Activated CD8-positive, alpha-beta memory T cell treated with anti-CD3 and anti-CD28 coated beads, Interleukin-2, amount 50 U/mL, for 1 hour (primary cell): ENCODE data around the gene TMEM187.

Experiments
- DNase-seq: peaks from one replicate; pipeline ENCODE4 v3.0.0-alpha.2; 2020; ENCODE audit errors: extremely low read depth

Gene TMEM187, protein sequence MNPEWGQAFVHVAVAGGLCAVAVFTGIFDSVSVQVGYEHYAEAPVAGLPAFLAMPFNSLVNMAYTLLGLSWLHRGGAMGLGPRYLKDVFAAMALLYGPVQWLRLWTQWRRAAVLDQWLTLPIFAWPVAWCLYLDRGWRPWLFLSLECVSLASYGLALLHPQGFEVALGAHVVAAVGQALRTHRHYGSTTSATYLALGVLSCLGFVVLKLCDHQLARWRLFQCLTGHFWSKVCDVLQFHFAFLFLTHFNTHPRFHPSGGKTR

DNA sequence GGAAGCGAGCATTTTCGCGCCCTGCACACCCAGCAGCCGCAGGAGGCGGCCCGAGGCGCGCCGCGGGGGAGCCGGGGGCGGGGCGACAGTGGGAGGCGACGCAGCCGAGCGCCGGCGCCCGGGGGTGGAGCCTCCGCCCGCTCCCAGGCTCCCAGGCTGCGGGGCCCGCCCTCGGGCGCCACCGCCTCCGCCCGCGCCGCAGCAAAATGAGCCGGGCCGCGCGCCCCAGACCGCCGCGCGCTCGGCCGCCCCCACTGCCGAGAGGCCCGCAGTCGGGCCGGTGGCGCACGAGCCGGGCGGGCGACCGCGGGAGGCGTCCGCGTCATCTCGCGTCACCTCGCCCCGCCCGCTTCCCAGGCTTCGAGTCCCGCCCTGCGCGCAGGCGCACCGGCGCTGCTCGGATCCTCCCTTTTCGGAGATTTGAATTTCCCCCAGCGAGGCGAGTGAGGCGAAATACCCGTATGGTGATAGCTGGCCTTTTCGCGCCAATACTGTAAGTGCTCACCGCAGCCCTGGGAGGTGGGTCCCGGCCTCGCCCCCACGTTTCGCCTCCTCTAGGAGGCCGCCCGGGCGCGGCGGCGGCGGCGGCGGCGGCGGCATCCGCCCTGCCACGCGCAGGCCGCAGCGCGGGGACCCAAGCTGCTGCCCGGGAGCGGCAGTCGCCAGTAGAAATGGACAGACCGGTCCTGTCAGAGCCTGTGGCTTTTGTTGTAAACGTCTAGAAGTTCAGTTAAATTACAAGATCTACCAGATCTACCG, at the start of gene TMEM187:
TSS of gene TMEM187 (plus strand) at position 387 of the 759 bp plus-strand sequence. CDS start 9,309 bp downstream, outside the sequence.
- DNase-seq: peak; percentile 65

DNA sequence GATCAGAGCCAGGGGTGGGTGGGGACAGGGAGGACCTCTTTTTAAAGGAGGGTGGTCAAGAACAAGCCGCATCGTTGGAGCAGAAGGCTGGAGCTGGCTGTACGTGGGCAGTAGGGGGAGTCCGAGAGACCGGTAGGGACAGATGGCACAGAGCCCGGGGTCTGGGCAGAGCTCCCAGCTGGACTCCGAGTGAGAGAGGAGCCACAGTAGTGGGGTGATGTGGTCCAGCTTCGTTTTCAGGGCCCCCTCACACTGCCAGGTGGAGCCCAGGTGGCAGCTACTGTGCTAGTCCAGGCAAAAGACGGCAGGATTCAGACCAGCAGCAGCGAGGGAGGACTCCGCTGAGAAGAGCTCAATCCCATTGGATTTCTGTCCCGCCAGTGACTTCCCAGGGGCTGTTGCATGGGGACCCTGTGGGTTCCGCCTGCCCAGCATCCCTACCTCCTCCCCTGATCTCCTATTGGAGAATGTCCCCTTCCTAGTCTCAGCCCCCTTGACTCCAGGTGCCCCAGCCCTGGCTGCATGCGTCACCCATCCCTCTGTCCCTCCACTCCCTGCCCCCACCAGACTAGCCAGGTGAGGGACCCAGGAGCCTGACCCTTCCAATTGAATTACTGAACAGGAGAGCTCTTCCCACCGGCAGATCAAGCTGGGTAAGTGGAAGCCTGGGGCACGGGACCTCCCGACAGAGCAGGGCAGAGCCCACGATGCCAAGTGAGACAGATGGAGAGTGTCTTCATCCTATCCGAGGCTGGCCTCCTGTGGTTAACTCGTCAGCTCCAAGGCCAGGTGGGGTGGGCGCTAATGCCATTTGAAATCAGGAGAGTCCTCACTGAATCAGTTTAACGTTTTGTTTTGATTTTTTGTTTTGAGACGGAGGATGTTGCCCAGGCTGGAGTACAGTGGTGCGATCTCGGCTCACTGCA, 49.4 kb upstream of the TMEM187 start:
- DNase-seq: no peak

- DNase-seq: no peak
These were observed 48.2 kb upstream of the TMEM187 start for GRCh38 chrX:153924149-153924861.

- no peak for DNase-seq
These were observed 47.2 kb upstream of the TMEM187 start for GRCh38 chrX:153925387-153925738.

DNA sequence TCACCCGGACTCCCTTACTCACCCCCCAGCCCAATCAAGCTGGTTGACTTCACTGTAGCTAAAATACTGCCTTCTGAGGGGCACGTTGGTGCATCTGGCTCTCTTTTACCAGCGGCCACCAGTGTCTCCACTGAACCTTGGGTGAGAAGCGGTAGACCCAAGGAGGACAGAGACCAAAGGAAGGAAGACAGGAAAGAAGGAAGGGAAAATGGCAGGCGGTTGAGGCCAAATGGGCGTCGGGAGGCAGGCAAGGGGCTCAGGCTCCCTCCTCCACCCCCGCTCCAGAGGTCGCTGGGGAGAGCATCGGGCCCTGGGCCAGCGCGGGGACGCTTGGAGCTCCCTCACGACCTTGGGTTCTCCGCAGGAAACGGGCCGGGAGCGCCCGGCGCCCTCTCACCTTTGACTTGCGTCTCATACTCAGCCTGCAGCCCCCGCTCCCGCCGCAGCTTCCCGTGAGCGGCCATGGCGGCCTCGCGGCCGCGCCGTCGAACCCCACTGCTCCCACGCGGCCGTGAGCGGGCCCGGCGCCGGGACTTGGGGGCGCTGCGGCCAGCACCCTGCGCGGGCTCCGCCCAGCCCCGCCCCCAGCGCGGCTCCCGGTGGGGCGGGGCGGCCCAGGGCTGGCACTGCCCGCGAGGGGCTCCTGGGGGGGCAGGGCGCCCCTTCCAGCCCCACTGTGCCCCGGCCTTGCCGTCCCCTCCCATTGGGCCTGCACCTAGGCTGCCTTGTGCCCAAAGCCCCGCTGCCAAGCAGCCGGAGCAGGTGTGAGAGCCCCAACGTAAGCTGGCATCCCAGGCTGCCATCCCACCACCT, 46.6 kb upstream of the TMEM187 start, which contains the start of gene ARHGAP4:
TSS of gene ARHGAP4 (minus strand) at position 526 of the 813 bp plus-strand sequence. CDS start at position 464, 62 bp downstream.
- no peak for DNase-seq

- DNase-seq: no peak
These were observed 46.0 kb upstream of the TMEM187 start for GRCh38 chrX:153926552-153926857.

DNA sequence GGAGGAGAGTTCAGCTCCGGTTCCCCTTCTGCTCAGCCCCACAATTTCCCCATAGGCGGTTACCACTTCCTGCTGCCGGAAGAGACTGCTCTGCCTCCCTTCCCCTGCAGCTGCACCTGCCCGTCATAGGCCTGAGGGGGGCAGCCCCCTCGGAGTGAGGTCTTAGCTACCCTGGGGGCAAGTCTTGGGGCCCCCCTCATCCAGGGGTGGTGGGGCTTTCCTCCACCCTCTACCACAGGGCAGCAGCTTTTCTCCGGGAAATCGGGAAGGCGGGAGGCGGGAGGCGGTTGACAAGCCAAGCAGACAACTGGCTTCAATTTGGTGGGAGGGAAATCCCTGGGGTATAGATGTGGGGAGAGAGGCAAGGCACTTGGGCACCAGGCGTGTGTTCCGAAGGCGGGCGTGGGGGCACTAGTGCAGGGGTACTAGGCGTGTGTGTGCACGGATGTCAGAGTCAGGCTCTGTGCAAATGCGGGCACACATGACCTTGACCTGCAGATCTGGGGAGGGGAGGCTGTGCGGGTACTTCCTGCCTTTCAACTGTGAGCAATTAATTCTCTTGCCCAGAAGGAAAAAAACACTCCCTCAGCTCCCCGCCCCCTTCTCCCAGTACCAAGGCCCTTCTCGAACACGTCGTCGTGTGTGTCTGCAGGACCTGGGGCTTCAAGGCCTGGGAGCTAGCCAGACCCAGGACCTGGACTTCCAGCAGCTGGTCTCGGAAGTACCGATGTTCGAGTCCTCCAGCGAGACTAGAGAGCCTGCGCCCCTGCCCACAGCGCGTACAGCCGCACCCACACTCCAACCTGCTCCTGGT, 45.5 kb upstream of the TMEM187 start:
- peak; percentile 57 for DNase-seq

- DNase-seq: no peak
These were observed 45.0 kb upstream of the TMEM187 start for GRCh38 chrX:153927672-153927921.

DNA sequence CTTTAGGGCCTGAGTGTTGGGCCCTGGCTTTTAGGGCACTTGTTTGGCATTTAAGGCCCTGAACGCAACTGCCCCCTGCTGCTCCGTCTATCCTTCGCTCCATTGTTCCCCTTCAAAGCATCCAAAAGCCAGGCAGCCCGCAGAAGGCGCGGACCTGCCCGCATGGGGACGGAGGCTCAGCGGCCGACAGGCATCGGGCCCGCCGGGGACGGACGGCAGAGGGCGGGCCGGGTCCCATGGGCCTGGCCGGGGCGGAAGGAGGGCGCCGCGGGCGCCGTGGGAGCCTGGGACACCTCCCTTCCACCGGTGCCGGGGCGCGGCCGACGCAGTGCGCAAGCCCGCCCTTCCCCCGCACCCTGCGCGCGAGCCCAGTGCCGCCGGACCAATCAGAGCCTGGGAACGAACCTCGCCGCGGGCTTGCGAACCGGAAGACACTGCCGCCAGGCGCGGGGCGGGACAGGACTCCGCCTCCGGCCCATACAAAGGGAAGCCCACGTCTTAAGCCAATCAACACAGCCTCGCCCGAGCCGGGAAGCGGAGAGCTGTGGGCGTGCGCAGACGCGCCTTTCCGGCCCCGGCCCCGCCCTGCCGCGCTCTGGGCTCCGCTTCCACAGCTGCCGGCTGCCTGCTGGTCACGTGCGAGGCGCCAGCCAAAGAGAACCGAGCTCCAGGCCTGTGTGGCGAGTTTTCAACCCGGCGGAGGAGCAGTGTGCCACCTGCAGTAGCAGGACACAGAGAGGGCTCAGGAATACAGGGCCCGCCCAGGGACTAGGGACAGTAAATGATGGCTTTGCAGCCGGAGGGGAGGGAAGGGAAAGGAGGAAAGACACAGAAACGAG, 44.4 kb upstream of the TMEM187 start:
- peak; percentile 84 for DNase-seq

GRCh38 chrX:153928846-153929245, 43.7 kb upstream of the TMEM187 start:
- no peak for DNase-seq

DNA sequence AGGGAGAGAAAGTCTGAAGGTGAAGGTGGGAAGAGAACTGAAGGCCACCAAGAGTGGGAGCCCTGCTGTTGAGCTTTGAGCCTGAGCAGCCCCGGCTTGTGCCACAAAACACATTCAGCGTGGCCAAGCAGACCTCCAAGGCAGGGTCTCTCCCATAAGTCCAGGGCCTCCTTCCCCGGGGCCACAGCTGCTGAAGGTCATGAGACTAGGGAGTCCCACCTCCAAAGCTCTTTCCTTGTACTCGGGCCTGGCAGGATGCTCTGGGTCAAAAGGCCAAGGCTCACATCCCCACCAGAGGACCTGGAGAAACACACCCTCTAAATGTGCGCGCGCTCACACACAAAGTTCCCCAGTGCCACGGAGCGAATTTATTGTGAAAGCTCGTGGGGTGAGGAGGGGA, 43.0 kb upstream of the TMEM187 start:
- no peak for DNase-seq

DNA sequence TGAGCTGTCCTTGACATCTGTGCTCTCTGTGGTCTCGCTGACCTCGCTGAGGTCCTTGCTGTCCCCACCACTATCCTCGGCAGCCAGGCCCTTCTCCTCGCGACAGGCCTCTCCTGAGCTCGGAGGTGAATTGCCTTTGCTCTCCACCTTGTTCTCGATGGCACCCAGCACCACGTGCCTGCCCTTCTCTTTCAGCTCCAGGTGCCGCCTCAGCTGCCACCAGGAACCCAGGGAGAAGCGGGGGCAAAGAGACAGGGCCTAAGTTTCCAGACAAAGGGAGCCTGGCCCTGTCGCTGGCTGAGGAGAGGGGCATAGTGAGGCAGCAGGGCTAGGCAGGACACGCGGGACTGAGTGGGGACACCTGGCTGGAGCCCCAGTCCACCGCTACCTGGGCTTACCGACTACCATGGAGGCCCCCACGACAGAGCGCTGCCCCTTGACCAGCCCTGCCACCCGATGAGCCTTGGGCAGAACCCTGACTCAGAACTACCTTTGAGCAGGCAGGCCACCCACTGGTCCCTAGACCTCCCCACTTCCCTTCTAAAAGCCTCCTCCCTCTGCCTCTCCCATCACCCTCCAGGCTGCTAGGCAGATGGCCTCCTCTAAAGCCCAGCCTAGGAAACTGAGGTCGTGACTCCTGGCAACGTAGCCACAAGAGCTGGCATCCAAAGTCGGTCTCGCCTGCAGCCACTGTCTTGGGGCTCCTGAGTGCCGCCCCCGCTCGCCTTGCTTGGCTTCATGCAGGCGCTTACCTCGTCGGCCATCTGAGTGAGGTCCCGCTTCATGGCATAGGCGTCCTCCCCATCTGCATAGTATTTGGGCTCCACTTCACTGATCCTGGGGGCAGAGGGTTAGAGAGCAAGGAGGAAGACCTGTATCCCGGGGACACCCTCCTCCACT, 42.3 kb upstream of the TMEM187 start:
- no peak for DNase-seq

- no peak for DNase-seq
These were observed 41.4 kb upstream of the TMEM187 start for GRCh38 chrX:153931151-153931550.

GRCh38 chrX:153931748-153932147, 40.8 kb upstream of the TMEM187 start:
- no peak for DNase-seq

GRCh38 chrX:153932220-153932915, 40.2 kb upstream of the TMEM187 start:
- no peak for DNase-seq

- DNase-seq: no peak
These were observed 38.8 kb upstream of the TMEM187 start for GRCh38 chrX:153933748-153934147.

DNA sequence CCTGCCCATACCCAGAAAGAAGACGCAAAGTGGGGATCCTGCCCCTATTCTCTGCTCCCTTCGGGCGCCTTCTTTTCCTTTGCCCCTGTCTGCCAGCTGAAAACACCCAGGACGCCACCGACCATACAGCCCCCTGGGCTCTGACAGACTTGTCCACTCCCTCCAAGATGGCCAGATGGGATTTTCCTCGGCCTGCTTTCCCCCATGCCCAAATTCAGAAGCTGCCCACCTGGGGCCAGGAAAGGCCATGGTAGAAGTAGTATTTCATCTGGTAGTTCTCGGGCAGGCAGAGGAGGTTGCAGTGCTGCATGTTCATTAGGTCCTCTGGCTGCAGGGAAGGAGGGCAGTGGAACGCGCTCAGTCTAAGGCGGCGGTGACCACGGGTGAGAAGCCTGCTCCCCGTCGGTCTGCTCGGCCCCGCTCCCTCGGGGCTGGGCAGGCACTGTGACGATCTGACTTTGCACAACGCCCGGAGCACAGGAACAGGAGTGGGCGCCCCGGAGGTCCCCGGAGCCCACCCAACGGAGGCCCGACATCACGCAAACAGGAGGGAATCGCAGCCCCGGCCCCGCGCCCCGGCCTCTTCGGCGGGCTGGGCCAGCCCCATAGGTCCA, 38.3 kb upstream of the TMEM187 start:
- DNase-seq: no peak
